Measurements from ENCODE around the gene AOAH. TPM values are rescaled to one million over a fixed set of nuclear protein-coding genes. Genes with fewer than 3 reads are reported as not detected.

The AOAH gene
- total RNA-seq, 1 experiment from 2014 or later, result 0.39 TPM

GRCh38 chr7:36636126-36636525, 88.2 kb downstream of the AOAH start:
- H3K14ac ChIP-seq (ENCODE audit: insufficient read depth, low read length), result no peak overlapping the region
- H3K9ac ChIP-seq (ENCODE audit: extremely low read depth, insufficient read length, low read length), result no peak overlapping the region
- H3K9me3 ChIP-seq (ENCODE audit: control insufficient read depth, low read depth, low read length), result no peaks in the 10 kb centered on the region
- H3K9me3 Mint-ChIP-seq, result no peaks in the 10 kb centered on the region
- no peak overlapping the region for H2AFZ ChIP-seq (ENCODE audit: low read length)
- H3K36me3 Mint-ChIP-seq (ENCODE audit: insufficient read depth in 1 of 3, low read depth in 3 of 3), result no peaks in the 10 kb centered on the region; a peak in 1 of 7 replicates
- no peak overlapping the region for H3K23ac ChIP-seq (ENCODE audit: insufficient read length, low read depth, low read length)
- H4K20me1 ChIP-seq (ENCODE audit: control insufficient read depth, insufficient read depth, insufficient read length), result no peaks in the 10 kb centered on the region
- no peak overlapping the region for H2BK20ac ChIP-seq (ENCODE audit: low read depth, low read length, poor library complexity, severe bottlenecking)
- no peak overlapping the region for H3K56ac ChIP-seq (ENCODE audit: insufficient read length, low read depth, low read length)
- H2BK12ac ChIP-seq (ENCODE audit: insufficient read length, low read depth, low read length), result no peak overlapping the region
- H3K4me2 ChIP-seq (ENCODE audit: insufficient read depth, insufficient read length, low read length), result no peak overlapping the region
- no peaks in the 10 kb centered on the region for H3K27me3 ChIP-seq (ENCODE audit: insufficient read depth, low read length)
- no peaks in the 10 kb centered on the region; the same call in 1 of the 2 replicates for H3K27me3 Mint-ChIP-seq (ENCODE audit: low read depth)
- no peak for DNase-seq
- no peak overlapping the region for H3K18ac ChIP-seq (ENCODE audit: insufficient read length, low read depth, low read length)
- H4K8ac ChIP-seq (replicated peaks; ENCODE audit: insufficient read length, low read depth, low read length), result no peak overlapping the region
- peaks cover 51 to 54% of the 10 kb centered on the region in 2 experiments for H3K4me1 Mint-ChIP-seq
- no peak overlapping the region for H2BK120ac ChIP-seq (ENCODE audit: low read depth, low read length, poor library complexity, severe bottlenecking)
- no peak overlapping the region for H2BK5ac ChIP-seq (ENCODE audit: insufficient read length, low read length)
- no peak overlapping the region for H3K27ac ChIP-seq (ENCODE audit: insufficient read length, low read depth, low read length)
- no peak overlapping the region for H3K27ac Mint-ChIP-seq
- peaks cover 13% of the 10 kb centered on the region for H3K4me1 ChIP-seq (ENCODE audit: insufficient read depth, low read length)
- H3K4me3 Mint-ChIP-seq, result no peak overlapping the region
- no peaks in the 10 kb centered on the region for H3K23me2 ChIP-seq (ENCODE audit: insufficient read length, low read depth, low read length, poor library complexity, severe bottlenecking)
- no peak overlapping the region for H3K4ac ChIP-seq (ENCODE audit: low read depth, low read length)
- no peaks in the 10 kb centered on the region for H3K79me1 ChIP-seq (ENCODE audit: insufficient read depth, low read depth, low read length, poor library complexity, severe bottlenecking)
- no peak overlapping the region for H2BK15ac ChIP-seq (ENCODE audit: low read depth, low read length)
- WGBS (ENCODE audit: extremely low coverage, insufficient read length, low lambda C conversion rate), result no CpG with 5 or more reads among the region's 5 CpGs
- no peaks in the 10 kb centered on the region for H3K79me2 ChIP-seq (ENCODE audit: insufficient read depth, low read length)
- H2AK5ac ChIP-seq (ENCODE audit: insufficient read length, low read length), result no peak overlapping the region
- no peak overlapping the region for H3T11ph ChIP-seq (ENCODE audit: low read length)
- TF ChIP-seq CTCF (conservative IDR thresholded peaks at IDR 0.05), result no peak
- no peak overlapping the region for H4K91ac ChIP-seq (ENCODE audit: insufficient read length, low read depth, low read length)
- no peak overlapping the region for H4K5ac ChIP-seq (ENCODE audit: insufficient read length, low read depth, low read length)

All from H9 (cell line).